T follicular helper cell (primary cell): ENCODE data around the gene SNED1.

ENCODE experiments used
- DNase-seq: peaks from one replicate; pipeline ENCODE4 v3.0.0-alpha.2; 2020; ENCODE audit warnings: low read depth

SNED1 gene

DNA sequence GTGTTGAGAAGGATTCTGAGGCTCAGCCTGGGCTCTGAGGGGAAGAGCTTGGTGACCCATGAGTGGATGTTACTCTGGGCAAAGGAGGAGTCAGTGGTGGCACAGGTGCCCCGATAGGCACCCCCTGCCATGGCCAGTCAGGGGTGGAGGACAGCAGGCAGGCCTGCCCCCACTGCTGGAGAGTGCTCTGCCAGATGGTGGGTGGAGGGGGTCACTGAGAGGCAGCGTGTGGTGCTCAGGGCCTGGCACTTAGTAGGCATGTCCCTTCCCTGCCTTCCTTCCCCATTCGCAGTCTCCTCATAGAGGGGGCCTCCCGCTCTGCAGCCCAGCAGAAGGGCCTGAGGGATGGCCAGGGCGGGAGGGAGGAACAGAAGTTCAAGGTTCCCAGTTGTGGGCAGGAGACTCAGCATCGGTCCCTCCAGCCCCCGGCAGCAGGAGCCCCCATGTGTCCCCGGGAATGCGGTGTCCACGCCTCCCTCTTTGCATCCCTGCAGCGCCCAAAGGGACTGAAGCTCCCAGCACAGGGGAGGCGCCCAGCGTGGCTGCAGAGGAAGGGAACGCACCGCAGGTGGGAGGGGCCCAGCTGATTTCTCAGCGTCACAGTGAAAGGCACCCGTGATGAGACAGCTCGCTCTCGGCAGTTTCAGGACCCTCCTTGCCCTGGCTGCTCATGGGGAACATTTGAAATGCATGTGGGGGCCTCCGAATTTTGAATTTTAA lies 5.7 kb upstream of the SNED1 start:
- no peak for DNase-seq

DNA sequence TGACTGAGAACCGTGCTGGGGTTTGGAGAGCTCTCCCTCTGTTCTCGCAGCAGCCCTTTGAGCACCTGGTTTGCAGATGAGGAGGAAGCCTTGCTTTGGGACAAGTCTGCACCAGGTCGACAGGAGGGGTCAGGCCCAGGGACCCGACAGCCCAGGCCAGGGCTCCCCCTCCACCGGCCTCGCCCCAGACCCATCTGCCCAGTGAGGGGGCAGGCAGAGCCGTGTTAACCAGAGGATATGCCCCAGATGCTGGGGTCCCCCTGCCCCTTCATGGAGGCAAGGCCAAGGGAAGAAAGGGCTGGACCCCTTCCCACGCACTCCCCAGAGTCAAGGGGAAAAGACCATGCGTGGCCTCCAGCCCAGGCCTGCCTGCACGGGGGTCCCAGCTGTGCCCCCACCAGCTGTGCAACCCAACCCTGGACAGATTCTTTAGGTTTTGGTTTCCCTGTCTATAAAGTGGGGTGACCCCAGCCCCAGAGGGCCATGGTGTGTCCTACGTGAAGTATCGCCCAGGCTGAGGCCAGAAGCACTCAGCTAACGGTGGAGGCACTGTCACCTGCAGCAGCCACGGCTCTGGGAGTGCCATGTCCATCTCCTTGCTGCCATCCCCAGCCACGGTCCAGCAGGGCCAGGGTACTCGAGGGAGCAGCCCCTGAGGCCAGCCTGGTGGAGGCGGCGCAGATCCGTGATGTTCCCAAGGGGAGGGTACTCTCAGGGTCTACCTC lies 4.8 kb upstream of the SNED1 start:
- no peak for DNase-seq

DNA sequence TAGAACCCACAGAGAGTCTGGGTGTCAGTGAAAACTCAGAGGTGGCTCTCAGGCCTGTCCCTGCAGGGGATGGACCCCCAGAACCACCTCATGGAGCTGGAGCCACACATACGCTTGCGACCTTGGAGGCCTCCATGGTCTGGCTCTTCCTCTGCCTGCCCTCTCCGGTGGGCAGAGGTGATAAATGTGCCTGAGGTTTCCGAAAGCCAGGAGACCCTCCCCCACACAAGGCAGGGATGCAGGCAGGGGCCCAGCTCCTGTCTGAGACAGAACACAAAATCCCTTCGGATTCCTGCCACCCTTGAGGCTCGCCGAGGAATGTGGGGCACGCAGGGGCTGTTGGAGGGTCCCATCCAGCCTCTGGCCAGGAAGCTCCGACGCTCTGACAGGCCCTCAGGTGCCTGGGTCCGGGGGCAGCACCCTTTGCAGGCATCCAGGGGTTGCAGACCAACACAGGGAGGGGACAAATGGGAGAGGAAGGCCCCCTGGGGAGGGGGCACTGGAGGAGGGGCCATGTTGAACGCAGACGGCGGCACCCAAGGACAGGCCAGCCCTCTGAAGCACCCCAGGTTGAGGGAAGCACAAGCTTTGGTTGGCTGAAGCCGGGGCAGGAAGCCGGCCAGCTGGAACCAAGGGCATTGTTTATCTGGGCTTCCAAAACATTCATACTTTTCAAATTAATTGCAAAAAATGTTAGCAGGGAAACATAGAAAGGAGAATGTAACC lies 4.1 kb upstream of the SNED1 start:
- no peak for DNase-seq

DNA sequence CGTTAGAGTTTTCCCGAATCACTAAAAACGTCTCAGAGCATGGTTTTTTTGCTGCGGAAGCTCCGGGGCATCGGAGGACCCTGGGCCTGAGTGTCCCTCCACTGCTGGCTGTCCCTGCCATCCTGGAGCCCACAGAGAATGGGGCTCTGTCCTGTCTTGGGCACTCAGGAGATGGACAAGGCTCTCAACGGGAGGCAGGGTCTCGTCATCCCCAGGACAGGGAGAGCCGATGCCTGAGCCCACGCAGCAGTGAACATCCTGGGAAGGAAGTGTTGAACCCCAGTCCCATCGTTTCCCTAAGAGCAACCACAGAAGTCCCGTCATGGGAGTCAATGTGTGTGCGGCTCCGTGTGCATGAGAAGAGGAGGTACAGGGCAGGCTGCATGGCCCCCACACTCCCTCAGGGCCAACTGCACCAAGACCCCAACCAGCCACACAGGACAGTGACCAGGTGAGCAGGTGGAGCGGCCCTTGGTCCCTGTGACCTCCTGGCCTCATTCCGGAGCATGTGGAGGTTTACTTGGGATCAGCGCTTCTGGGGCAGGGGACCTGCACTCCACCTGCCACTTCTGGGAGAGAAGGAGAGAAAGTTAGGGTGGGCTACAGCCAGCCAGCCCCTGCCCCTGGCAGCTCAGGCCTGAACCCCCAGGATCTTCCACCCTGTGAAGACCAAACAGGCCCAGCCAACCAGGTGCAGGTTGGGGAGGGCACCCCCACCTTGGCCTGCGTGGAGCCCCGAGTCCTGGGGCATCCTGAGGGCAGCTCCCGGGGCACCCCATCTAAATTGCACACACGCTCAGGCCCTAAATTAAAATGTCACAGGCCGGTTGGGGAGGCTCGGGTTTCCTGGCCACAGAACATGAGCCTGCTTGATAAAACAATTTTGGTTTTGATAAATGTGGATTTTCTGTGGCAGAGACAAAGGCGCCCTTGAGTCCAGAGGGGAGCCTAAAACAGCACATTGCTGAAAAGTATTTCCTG lies 3.1 kb upstream of the SNED1 start:
- DNase-seq, result no peak

DNA sequence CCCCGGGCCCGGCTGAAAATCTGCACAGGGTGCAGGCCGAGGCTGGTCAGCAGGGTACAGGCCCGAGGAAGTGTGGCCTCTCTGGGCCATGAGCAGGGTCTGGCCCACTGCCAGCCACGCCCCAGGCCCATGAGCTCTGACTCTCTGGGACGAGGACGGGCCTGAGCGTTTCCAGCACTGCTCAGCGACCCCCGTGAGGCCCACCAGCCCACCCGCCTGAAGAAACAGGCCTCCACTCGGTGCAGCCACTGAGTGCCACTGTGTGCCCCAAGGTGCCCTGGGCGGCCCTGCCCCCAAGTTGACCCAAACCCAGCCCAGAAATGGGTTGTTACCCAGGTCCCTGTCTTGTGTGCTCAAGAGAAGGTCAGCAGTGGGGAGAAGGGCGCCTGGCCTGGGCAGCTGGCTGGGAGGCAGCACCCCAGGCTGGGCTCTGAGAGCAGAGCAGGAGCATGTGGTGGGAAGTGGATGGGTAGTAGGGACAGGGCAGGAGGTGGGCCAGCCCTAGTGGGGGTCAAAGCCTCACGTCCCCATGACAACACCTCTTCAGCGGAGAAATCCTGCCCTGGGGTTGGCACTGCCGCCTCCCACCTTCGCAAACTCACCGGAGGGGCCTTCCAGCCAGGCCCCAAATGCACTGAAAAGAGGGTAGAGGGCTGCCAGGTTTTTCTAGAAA lies 2.1 kb upstream of the SNED1 start:
- DNase-seq, result no peak

DNA sequence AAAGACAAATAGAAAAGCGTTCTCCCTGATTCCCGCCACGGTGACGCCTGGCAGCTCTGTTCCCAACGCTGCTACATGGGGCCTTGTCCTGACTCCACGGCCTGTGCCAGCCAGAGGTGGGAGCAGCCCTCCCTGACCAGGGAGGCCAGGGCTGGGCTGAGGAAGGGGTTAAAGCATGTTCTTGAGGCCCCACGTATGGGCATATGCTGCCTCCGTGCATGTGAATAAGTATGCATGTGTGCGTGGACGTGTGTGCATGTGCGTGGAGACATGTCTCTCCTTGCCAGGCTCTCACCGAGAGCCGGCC lies 1.6 kb upstream of the SNED1 start:
- no peak for DNase-seq

DNA sequence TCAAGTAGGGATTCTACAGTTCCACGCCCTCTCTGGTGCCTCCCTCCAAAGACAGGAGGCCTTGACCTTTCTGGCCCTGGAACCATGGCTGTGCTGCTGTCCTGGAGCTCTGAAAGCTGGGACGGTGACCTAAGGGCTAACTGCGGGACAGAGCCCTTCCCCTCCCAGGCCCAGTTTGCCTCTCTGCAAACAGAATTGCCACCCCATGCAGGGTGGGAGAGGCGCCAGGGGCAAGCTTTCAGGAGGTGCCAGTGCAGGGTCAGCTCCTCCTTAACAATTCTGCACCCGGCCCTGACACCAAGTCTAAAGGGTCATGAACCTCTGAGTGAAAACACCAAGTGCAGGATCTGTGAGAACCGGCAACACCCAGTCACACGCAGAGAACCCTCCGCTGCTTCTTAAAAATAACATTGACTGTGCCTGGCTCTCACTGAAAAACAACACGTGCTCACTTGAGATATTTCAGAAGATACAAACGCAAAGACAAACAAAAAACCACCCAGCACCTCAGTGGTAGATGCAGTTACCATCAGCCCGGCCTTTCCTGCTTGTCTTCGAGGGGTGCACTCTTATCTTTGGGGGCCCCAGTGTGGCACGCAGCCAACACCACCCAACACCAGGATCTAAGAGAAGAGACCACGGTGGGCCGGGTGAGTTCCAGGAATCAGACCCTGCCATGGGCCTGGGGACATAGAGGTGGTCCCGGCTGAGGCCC lies 1.1 kb upstream of the SNED1 start:
- DNase-seq, result no peak

DNA sequence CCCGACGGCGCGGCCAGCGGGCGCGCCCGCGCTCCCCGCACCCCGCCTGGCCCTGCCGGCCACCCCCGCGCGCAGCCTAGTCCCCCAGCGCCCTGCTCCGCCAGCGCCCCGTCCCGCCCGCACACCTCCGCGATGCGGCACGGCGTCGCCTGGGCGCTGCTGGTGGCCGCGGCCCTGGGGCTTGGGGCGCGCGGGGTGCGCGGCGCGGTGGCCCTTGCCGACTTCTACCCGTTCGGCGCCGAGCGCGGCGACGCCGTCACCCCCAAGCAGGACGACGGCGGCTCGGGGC lies 232 bp downstream of the SNED1 start:
- no peak for DNase-seq

DNA sequence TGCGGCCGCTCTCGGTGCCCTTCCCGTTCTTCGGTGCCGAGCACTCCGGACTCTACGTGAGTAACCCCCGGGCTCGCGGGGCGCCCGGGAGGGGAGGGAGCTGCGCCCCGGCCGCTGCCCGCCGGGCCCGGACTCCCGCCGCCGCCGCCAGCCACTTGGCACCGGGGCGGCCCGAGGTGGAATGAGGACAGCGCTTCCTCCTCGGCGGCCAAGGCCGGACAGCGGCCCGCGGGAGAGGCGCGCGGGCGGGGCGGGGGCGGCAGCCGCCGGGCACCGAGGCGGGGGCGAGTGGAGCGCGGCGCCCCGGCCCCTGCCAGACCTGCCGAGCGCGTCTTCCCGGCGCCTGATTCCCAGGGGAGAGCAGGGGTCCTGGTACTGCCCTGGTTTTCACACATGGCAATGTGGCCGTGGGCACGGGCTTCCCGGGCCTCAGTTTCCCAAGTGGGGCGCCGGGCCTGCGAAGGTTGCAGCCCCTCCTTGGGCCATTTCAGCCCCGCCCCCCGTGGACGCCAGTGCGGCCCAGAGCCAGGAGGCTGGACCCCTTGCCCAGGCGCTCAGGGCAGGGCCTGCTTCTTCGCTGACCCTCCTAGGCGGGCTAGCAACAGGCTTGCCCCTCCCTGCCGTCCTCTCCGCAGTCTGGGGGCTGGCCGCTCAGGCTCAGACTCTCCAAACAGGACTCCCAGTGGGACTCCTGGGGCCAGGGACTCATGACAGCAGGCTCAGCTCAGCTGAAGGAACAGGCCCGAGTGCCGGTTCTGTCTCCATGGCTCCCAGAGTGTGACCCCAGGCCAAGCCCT lies 775 bp downstream of the SNED1 start:
- no peak for DNase-seq

DNA sequence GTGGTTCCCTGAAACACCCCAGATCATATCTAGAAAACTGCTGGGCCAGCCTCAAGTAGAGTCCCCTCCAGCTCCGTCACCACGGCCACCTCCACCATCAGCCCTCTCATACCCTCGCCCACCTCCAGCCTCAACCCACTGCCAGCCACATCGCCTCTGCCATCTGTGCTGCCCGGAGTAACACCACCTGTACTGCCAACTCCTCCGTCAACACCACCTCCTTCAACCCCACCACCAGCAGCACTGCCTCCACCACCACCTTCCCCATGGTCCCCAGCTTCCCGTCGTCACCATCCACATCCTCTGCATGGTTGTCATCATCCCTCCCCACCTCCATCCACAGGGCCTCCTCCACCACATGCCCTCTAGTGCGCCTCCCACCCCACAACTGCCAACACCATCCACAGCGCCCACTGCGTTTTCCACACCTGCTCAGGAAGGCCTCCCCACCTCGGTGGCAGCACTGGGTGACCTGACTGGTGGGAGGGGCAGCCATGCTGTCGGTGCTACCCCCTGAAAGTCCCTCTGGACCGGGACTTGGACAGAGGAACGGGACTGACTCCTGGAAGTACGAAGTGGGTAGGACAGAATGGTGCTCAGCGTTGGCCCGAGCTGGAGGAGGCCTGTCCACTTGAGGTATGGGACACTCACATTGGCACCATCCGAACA lies 1.6 kb downstream of the SNED1 start:
- DNase-seq, result no peak

DNA sequence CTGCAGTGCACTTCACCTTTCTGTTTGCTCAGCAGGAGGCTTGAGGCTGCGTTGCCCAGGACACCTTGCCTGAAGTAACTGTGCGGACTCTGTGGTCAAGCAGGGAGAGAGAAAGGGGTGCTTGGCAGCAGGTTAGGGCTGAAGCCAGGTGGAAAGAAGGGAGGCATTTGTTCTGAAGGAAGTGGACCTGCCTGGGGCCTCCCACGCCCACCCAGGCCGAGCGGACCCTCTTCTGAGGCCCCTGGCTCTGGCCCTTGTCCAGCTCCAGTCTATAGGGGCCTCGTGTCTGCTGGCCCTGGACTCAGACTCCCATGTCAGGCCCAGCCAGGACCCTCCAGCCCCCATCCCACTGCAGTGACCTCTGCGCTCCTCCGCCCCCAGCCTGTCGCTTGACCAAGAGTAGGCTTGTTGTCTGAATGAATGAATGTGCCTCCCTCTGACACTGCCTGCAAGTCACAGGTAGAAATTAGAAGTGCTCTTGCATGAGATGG lies 2.5 kb downstream of the SNED1 start:
- no peak for DNase-seq

DNA sequence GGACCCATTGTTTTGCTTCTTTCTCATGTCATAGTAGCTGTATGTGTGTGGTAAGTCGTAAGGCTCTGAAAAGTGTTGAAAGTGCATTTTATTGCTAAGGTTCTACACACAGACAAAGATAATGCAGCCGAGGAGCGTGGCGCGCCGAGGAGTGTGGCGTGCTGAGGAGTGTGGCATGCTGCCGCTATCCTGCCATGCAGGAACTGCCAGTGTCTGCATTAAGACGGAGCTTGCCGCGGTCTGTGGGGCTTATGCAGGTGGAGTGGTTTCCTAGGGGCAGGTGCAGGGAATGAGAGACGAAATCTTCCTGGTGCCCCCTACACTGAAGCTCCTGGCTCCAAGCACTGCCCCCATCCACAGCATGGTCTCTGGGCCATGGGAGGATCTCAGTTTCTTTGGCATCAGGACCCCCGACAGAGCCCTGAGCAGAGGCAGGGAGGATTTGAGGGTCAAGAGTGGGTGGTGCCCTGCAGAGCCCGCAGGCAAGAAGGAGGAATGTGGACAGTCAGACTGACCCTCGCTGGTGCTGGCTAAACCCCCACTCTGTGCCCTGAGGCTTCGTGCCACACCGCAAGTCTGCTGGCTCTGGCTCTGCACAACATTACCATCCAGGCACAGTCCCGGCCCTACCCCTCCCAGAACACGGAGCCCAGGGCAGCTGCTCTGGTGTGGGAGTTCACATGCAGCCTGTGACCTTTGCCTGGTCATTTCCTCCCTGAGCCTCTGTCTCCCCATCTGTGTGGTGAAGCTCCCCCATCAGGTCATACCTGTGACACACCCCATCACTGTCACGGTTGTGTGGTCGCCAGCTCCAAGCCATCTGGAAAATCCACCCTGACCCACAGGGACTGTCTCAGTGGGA lies 3.2 kb downstream of the SNED1 start:
- DNase-seq, result no peak

DNA sequence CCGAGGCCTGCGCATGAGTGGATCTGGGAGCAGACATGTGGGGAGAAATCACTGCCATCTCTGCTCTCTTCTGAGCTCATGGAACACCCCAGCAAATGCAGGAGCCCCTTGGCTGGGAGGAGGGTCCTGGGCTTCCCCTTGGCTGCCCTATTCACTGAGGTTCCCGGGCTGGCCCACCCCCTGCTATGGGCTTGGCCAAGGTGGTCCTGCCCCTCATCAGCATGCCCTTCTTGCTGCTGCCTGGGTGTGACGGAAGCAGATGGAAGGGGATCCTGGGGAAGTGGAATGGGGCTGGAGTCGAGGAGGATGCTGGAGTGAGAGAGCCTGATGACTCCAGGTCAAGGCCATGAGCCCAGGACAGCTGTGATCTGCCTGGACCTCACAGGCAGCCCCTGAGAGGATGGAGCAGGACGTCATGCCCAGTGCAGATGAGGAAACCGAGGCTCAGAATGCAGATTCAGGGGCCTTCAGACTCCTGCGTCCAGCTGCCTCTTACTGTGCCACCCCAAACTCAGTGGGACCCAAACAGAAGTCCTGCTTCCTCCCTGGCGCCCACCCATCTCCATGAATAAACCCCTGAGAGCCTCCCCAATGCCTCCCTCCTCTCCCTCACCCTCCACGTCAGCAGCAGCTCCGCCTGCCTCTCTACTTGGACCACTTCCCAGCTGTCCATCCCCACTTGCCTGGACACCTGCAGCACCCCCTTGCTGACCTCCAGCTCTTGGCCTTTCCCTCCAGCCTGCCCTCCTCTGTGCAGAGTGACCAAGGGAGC lies 4.0 kb downstream of the SNED1 start:
- no peak for DNase-seq

DNA sequence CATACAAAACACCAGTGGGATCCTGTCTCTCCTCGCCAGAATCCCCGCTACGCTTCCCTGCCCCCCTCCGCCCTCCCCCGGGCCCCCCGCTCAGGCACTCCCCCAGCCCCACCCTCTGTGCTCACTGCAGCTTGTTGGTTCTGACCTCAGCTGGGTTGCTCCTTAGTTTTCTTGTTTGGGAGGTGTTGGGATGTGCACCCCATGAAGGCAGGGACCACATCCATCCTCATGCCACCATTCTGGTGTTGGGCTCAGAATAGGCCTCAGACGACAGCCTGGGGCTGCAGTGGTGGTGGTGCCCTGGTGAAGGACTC lies 4.6 kb downstream of the SNED1 start:
- DNase-seq, result no peak

DNA sequence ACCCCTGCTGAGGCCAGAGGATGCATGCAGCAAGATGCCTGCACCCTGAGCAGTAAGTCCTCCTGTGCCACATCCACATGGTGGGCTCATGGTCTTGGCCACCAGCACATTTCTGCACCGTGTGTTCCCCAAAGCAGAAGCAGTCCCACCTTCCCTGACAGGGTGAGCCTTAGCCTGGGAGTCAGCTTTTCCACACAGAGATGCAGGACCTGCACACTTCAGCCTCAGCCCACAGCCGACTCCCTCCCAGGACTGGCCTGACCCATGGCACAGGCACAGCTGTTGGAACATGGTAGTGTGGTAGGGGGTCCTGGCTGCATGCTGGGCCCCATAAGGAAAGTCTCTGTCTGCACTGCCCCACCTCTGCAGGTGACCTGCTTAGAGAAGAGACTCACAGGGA lies 5.0 kb downstream of the SNED1 start:
- no peak for DNase-seq

DNA sequence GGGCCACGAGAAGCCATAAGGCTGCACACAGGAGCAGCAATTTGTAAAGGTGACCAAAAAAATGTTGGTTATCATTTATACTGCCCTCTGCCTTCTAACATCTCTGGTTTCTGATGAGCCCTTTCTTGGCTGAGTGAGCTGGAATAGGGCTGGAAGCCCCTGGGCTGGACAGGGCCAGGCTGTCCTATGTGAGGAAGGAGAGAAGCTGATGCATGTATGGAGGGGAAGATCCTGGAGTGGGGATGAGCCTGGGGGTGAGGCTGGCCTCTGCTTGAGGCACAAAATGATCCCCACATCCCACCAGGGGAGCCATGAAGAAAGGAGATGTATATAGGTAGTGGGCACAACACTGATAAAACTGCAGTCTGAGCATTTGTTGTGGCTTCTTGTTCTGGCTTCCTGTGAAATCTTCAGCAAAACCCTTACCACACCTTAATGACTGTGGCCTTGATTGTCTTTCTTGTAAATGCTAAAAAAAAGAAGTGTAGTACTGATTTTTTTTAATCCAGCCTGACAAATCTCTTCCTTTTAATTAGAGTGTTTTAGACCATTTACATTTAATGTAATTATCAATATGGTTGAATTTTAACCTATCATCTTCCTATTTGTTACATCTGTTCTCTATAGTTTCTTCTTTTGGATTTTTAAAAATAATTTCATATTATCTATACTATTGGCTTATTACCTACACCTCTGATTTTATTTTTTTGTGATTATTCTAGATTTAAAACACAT lies 5.6 kb downstream of the SNED1 start:
- DNase-seq, result no peak

DNA sequence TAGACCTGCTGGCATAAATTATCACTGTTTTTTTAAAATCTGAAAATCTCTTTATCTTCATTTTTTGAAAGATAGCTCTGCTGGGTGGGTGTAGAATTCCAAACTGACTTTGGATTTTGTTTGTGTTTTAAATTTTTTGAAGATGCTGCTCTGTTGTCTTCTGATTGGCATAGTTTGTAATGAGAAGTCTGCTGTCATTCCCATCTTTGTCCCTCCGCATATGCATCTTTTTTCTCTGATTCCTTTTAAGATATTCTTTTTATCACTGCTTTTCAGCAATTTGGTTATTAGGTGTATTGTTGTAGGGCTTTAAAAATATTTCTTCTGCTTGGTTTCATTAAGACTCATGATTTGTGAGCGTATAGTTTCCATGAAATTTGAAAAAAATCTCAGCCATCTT lies 7.2 kb downstream of the SNED1 start:
- no peak for DNase-seq
